Upper lobe of right lung (tissue), 1 donor: ENCODE results near the gene ZNF808. TPM values are rescaled to one million over a fixed set of nuclear protein-coding genes. Genes with fewer than 3 reads are reported as not detected.
"Not testable (repeated sequence)": the region's sequence is repeated elsewhere in the genome, so short reads cannot be mapped to it uniquely, and the experiment has no call there.

Source experiments
- ATAC-seq: fragments of 200-7000 bp; cut with Tn5 transposase; one replicate; pipeline ENCODE4 v1.9.1; 2020; ENCODE audit warnings: mild to moderate bottlenecking, moderate library complexity
- DNase-seq: peaks from one replicate; pipeline ENCODE4 v3.0.0-alpha.2; 2020
- H3K27ac ChIP-seq: fragments of 200-600 bp; one replicate; pipeline ENCODE4 v1.8.0; 2022
- H3K27me3 ChIP-seq: fragments of 200-600 bp; one replicate; pipeline ENCODE4 v1.8.0; 2022; ENCODE audit warnings: mild to moderate bottlenecking
- H3K36me3 ChIP-seq: fragments of 200-600 bp; one replicate; pipeline ENCODE4 v1.8.0; 2022
- H3K4me1 ChIP-seq: fragments of 200-600 bp; one replicate; pipeline ENCODE4 v1.8.0; 2022
- H3K4me3 ChIP-seq: fragments of 200-600 bp; one replicate; pipeline ENCODE4 v1.8.0; 2022; ENCODE audit warnings: mild to moderate bottlenecking
- H3K9me3 ChIP-seq: fragments of 200-600 bp; one replicate; pipeline ENCODE4 v1.8.0; 2022
- CTCF ChIP-seq: fragments of 200-600 bp; IDR thresholded peaks from one replicate; pipeline ENCODE4 v1.8.0; 2022; ENCODE audit warnings: antibody characterized with exemption
- intact Hi-C: fragments of 100-400 bp; cut with DNase I; formaldehyde crosslinking; loops from one replicate; pipeline ENCODE4 v1.11.0; 2022
- total RNA-seq: library from RNA; stranded (reverse); fragmentation: NEBNext Ultra II Directional; extraction: Animal tissue kit (Norgen Biotek cat#: 25700); gene quantifications from one replicate; pipeline ENCODE4 v1.2.1, GENCODE V29; 2021
- donor health status: DM: no; HTN: yes; CAD: no; lungs with severe emphysema.

The ZNF808 gene
- total RNA-seq, 1 donor from 2014 or later = 33.3 TPM

GRCh38 chr19:52494518-52494917 is 33.0 kb upstream of the ZNF808 start:
- H3K27ac ChIP-seq = no peak overlapping the region
- H3K27me3 ChIP-seq = no peaks in the 10 kb centered on the region
- DNase-seq = no peak
- no peak for ATAC-seq
- H3K9me3 ChIP-seq = peaks cover 4% of the 10 kb centered on the region
- no peaks in the 10 kb centered on the region for H3K36me3 ChIP-seq
- intact Hi-C loops = no loop called here
- no peaks in the 10 kb centered on the region for H3K4me1 ChIP-seq
- no peak overlapping the region for H3K4me3 ChIP-seq
- no peak for TF ChIP-seq CTCF

GRCh38 chr19:52498571-52498970 is 28.9 kb upstream of the ZNF808 start:
- no peaks in the 10 kb centered on the region for H3K36me3 ChIP-seq
- no peak overlapping the region for H3K27ac ChIP-seq
- no peak for TF ChIP-seq CTCF
- no peaks in the 10 kb centered on the region for H3K27me3 ChIP-seq
- peaks cover 3% of the 10 kb centered on the region for H3K9me3 ChIP-seq
- no peak overlapping the region for H3K4me3 ChIP-seq
- H3K4me1 ChIP-seq = no peaks in the 10 kb centered on the region
- no peak for ATAC-seq
- intact Hi-C loops = no loop called here
- DNase-seq = no peak

- H3K9me3 ChIP-seq, ATAC-seq, H3K36me3 ChIP-seq: not testable (repeated sequence)
Measured at GRCh38 chr19:52500474-52500873, 27.0 kb upstream of the ZNF808 start.

GRCh38 chr19:52500991-52501390 is 26.5 kb upstream of the ZNF808 start:
- not testable (repeated sequence) for ATAC-seq, DNase-seq, H3K27ac ChIP-seq

More at GRCh38 chr19:52500474-52500873, 27.0 kb upstream of the ZNF808 start:
- DNase-seq, intact Hi-C loops, H3K27ac ChIP-seq, H3K4me3 ChIP-seq, H3K4me1 ChIP-seq, H3K27me3 ChIP-seq: not testable (repeated sequence)

GRCh38 chr19:52507266-52507665 is 20.2 kb upstream of the ZNF808 start:
- no peak for DNase-seq
- H3K4me1 ChIP-seq = no peaks in the 10 kb centered on the region
- H3K4me3 ChIP-seq = no peak overlapping the region
- intact Hi-C loops = no loop called here
- no peaks in the 10 kb centered on the region for H3K27me3 ChIP-seq
- no peaks in the 10 kb centered on the region for H3K36me3 ChIP-seq
- no peak for ATAC-seq
- no peak for TF ChIP-seq CTCF
- H3K27ac ChIP-seq = no peak overlapping the region
- H3K9me3 ChIP-seq = peaks cover 8% of the 10 kb centered on the region

More at GRCh38 chr19:52500991-52501390, 26.5 kb upstream of the ZNF808 start:
- H3K9me3 ChIP-seq, H3K27me3 ChIP-seq, intact Hi-C loops, H3K4me3 ChIP-seq, H3K4me1 ChIP-seq, H3K36me3 ChIP-seq: not testable (repeated sequence)

GRCh38 chr19:52516191-52516590 is 11.3 kb upstream of the ZNF808 start:
- ATAC-seq = no peak

More at GRCh38 chr19:52516191-52516590, 11.3 kb upstream of the ZNF808 start:
- peaks cover 9% of the 10 kb centered on the region for H3K9me3 ChIP-seq
- H3K27ac ChIP-seq = no peak overlapping the region
- no peaks in the 10 kb centered on the region for H3K27me3 ChIP-seq
- H3K4me3 ChIP-seq = no peak overlapping the region
- TF ChIP-seq CTCF = no peak
- no peaks in the 10 kb centered on the region for H3K36me3 ChIP-seq
- intact Hi-C loops = no loop called here
- DNase-seq = no peak
- no peaks in the 10 kb centered on the region for H3K4me1 ChIP-seq
